H1 (cell line): Measurements from ENCODE around the gene RAB25. TPM values are rescaled to one million over a fixed set of nuclear protein-coding genes. Genes with fewer than 3 reads are reported as not detected.

Experiments used
- ATF3 ChIP-seq: IDR thresholded peaks from 2 replicates; pipeline ENCODE4 v1.6.1; 2011; ENCODE audit warnings: low read depth, mild to moderate bottlenecking, low read length; ENCODE audit not compliant: insufficient read depth
- CBX8 ChIP-seq: fragments of 300-800, 300-1000 bp; sonication (generic); IDR thresholded peaks from 2 replicates; pipeline ENCODE4 v1.7.1; 2016; ENCODE audit warnings: low read depth, low read length, borderline replicate concordance
- JUN ChIP-seq: IDR thresholded peaks from 2 replicates; pipeline ENCODE4 v1.6.1; 2011; ENCODE audit warnings: low read depth, mild to moderate bottlenecking, improper control_type of control experiment, low read length
- RNF2 ChIP-seq: fragments of 200-900, 300-1000 bp; sonication (generic); IDR thresholded peaks from 2 replicates; pipeline ENCODE4 v1.7.1; 2016; ENCODE audit warnings: borderline replicate concordance, low read depth, mild to moderate bottlenecking, antibody characterized with exemption, low read length; ENCODE audit not compliant: poor library complexity, severe bottlenecking; ENCODE audit errors: missing control alignments
- polyA plus RNA-seq, 7 experiments: library from polyadenylated mRNA; depleted of rRNA in 3 of 7; stranded (reverse) in 5 of 7; unstranded in 2 of 7; fragments of >200 nt in 5 of 7; fragments of 200-250 nt in 2 of 7; gene quantifications; 1 replicate in 5 of 7; 2 replicates in 1 of 7; 4 replicates in 1 of 7; pipeline versions ENCODE4 v1.2.1 to v1.2.3, GENCODE V29; 2011 to 2013; ENCODE audit warnings: missing spikeins in 2 of 7, mixed read lengths in 2 of 7
- total RNA-seq: library from RNA; stranded (reverse); fragmentation: NEBNext Ultra II Directional; extraction: Animal tissue kit (Norgen Biotek cat#: 25700); gene quantifications from 2 replicates; pipeline ENCODE4 v1.2.1, GENCODE V29; 2021

The RAB25 gene
- total and polyA plus RNA-seq, 2 of the 8 experiments (the other 6 are each of a cell fraction or from before 2014, with no cell fraction given), result 34.8 to 98.2 TPM

GRCh38 chr1:156100205-156100995 is 39.4 kb downstream of the RAB25 start (continued):
- no peak for TF ChIP-seq ATF3
- no peak for TF ChIP-seq CBX8
- no peak for TF ChIP-seq RNF2
- no peak for TF ChIP-seq JUN
